ENCODE measurements around the gene TRANK1.
"Not testable (repeated sequence)": the region's sequence is repeated elsewhere in the genome, so short reads cannot be mapped to it uniquely, and the experiment has no call there.

TRANK1 gene

GRCh38 chr3:36890261-36890660, 54.6 kb downstream of the TRANK1 start:
- DNase-seq (ENCODE audit: low read depth): no peak
- no peak overlapping the region for H3K4me3 ChIP-seq (replicated peaks; ENCODE audit: low read depth, low read length)
- no peak for TF ChIP-seq CTCF (IDR thresholded peaks at IDR 0.05; ENCODE audit: low read length, missing control alignments)

GRCh38 chr3:36881735-36882134, 63.1 kb downstream of the TRANK1 start:
- DNase-seq (ENCODE audit: low read depth): no peak
- H3K4me3 ChIP-seq (replicated peaks; ENCODE audit: low read depth, low read length): no peak overlapping the region
- TF ChIP-seq CTCF (IDR thresholded peaks at IDR 0.05; ENCODE audit: low read length, missing control alignments): no peak

DNA sequence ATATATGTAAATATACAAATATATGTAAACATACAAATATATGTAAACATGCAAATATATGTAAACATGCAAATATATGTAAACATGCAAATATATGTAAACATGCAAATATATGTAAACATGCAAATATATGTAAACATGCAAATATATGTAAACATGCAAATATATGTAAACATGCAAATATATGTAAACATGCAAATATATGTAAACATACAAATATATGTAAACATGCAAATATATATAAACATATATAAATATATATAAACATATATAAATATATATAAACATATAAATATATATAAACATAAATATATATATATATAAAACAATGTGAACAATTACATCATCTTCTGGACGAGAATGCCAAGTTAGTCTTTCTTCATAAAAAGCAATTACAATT, 65.0 kb downstream of the TRANK1 start:
- H3K4me3 ChIP-seq (replicated peaks; ENCODE audit: low read depth, low read length); DNase-seq (ENCODE audit: low read depth): not testable (repeated sequence)

DNA sequence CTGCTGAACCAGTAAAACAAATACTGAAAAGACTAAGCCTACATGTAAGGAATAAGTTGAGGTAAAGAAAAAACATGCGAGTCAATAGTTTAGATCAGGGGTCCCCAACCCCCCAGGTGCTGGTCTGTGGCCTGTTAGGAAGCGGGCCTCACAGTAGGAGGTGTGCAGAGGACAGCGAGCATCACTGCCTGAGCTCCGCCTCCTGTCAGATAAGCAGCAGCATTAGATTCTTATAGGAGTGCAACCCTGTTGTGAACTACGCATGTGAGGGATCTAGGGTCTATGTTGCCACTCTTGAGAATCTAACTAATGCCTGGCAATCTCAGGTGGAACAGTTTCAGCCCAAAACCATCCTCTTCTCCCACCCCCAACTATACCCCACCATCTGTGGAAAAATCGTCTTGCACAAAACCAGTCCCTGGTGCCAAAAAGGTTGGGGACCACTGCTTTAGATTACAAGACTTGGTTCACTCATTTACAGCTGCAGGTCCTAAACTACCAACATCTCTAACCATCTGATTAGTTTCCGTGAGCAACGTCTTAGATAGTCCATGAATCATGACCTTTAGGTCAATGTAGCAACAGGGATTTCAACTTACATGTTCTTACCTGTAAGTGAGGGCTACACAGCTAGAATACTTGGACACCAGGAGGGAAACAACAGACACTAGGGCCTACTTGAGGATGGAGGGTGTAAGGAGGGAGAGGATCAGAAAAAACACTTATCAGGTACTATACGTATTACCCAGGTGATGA, 66.7 kb downstream of the TRANK1 start:
- H3K4me3 ChIP-seq (replicated peaks; ENCODE audit: low read depth, low read length): no peak overlapping the region
- TF ChIP-seq CTCF (IDR thresholded peaks at IDR 0.05; ENCODE audit: low read length, missing control alignments): no peak
- no peak for DNase-seq (ENCODE audit: low read depth)

DNA sequence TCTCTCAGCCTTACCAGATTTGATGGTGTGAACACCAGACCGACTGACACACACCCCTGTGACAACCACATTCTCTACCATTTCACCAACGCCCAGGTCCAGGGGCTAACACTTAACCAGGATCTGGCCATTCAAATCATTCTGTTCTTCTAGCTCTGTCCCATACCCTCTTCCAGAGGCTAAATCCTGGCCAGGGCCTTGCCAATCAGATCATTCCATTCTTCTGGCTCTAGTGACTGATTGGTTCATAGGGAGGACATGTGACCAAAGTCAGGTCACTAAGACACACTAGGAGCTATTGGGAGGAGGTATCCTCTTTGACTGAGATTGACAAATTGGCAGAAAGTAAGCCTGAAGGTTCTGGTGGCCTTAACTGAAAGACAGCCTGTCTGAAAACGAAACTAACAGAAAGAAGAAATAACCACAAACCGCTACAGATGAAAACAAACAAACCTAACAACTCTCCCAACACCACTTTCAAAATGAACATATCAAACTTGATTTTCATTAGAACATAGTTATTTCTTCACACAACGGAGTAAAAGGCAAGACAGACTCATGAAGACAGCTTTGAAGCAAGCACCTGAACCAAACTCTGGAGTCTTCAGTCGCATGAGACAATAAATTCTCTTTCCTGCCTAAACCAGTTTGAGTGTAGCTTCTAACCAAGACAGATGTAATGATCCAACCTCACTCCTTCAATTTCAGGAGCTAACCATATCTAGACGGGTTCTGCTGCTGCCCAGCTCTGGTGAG, 68.5 kb downstream of the TRANK1 start:
- no peak for DNase-seq (ENCODE audit: low read depth)
- no peak for TF ChIP-seq CTCF (IDR thresholded peaks at IDR 0.05; ENCODE audit: low read length, missing control alignments)
- no peak overlapping the region for H3K4me3 ChIP-seq (replicated peaks; ENCODE audit: low read depth, low read length)

GRCh38 chr3:36875397-36875796, 69.5 kb downstream of the TRANK1 start:
- no peak for DNase-seq (ENCODE audit: low read depth)
- no peak for TF ChIP-seq CTCF (IDR thresholded peaks at IDR 0.05; ENCODE audit: low read length, missing control alignments)
- H3K4me3 ChIP-seq (replicated peaks; ENCODE audit: low read depth, low read length): no peak overlapping the region

DNA sequence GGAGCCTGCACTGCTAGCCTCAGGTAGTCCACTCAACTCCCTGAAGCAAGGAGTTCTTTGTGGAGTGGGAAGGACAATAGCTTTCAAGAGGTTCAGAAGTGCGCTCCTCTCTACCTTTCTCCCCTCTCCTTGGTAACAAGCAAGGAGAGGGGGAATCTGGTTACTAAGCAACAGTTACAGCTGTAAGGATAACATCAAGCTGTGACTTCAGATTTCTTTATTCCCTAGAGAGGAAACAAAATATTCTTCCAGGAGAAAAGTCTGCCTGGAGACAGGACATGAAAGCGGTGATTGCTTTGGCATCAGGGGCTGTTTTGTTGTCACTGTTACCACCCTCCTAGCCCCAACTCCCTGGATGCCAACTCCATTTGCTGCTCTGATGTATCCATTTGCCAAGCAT, 70.4 kb downstream of the TRANK1 start:
- peak; percentile 7 for DNase-seq (ENCODE audit: low read depth)
- TF ChIP-seq CTCF (IDR thresholded peaks at IDR 0.05; ENCODE audit: low read length, missing control alignments): no peak
- H3K4me3 ChIP-seq (replicated peaks; ENCODE audit: low read depth, low read length): no peak overlapping the region
